KOPT-K1 (cell line): ENCODE data around the gene SDK1.

Experiments
- H3K27ac ChIP-seq: fragments of 200-600 bp; sonication (generic); 2 replicates; pipeline ENCODE4 v1.5.1; 2016; ENCODE audit warnings: antibody characterized with exemption, mild to moderate bottlenecking, low read depth, low read length; ENCODE audit not compliant: poor library complexity, severe bottlenecking
- H3K36me3 ChIP-seq: fragments of 200-600 bp; sonication (generic); 2 replicates; pipeline ENCODE4 v1.5.1; 2017; ENCODE audit warnings: antibody characterized with exemption, mild to moderate bottlenecking, low read length, moderate library complexity; ENCODE audit not compliant: insufficient read depth
- H3K9me3 ChIP-seq: fragments of 200-600 bp; sonication (generic); 2 replicates; pipeline ENCODE4 v1.5.1; 2017; ENCODE audit warnings: antibody characterized with exemption, low read length, mild to moderate bottlenecking; ENCODE audit not compliant: insufficient read depth, poor library complexity, severe bottlenecking

The SDK1 gene

GRCh38 chr7:4072161-4072925, 771.3 kb downstream of the SDK1 start:
- no peak overlapping the region for H3K27ac ChIP-seq
- peaks cover 11% of the 10 kb centered on the region for H3K9me3 ChIP-seq
- no peaks in the 10 kb centered on the region for H3K36me3 ChIP-seq

GRCh38 chr7:4073052-4073451, 772.0 kb downstream of the SDK1 start:
- Histone ChIP-seq H3K36me3 (no peaks in the 10 kb centered on the region), H3K9me3 (peaks cover 13% of the 10 kb centered on the region), H3K27ac (no peak overlapping the region)

GRCh38 chr7:4073750-4074149, 772.7 kb downstream of the SDK1 start:
- Histone ChIP-seq H3K27ac (no peak overlapping the region), H3K9me3 (peaks cover 13% of the 10 kb centered on the region), H3K36me3 (no peaks in the 10 kb centered on the region)

- H3K9me3 ChIP-seq = peaks cover 13% of the 10 kb centered on the region
- H3K36me3 ChIP-seq = no peaks in the 10 kb centered on the region
- no peak overlapping the region for H3K27ac ChIP-seq
Measured at GRCh38 chr7:4074407-4074806, 773.4 kb downstream of the SDK1 start.

GRCh38 chr7:4074994-4075393, 773.9 kb downstream of the SDK1 start:
- H3K27ac ChIP-seq = no peak overlapping the region
- no peaks in the 10 kb centered on the region for H3K36me3 ChIP-seq
- peaks cover 13% of the 10 kb centered on the region for H3K9me3 ChIP-seq

- H3K36me3 ChIP-seq = no peaks in the 10 kb centered on the region
- no peak overlapping the region for H3K27ac ChIP-seq
- H3K9me3 ChIP-seq = peaks cover 10% of the 10 kb centered on the region
Measured at GRCh38 chr7:4076701-4077294, 775.7 kb downstream of the SDK1 start.

- Histone ChIP-seq H3K36me3 (no peaks in the 10 kb centered on the region), H3K9me3 (peaks cover 10% of the 10 kb centered on the region)
Measured at GRCh38 chr7:4077980-4078379, 776.9 kb downstream of the SDK1 start.

GRCh38 chr7:4078580-4078979, 777.5 kb downstream of the SDK1 start:
- no peak overlapping the region for H3K27ac ChIP-seq
- H3K9me3 ChIP-seq = peaks cover 10% of the 10 kb centered on the region
- no peaks in the 10 kb centered on the region for H3K36me3 ChIP-seq

More at GRCh38 chr7:4077980-4078379, 776.9 kb downstream of the SDK1 start:
- H3K27ac ChIP-seq = no peak overlapping the region

GRCh38 chr7:4079366-4079765, 778.3 kb downstream of the SDK1 start:
- Histone ChIP-seq H3K27ac (no peak overlapping the region), H3K9me3 (peaks cover 10% of the 10 kb centered on the region), H3K36me3 (no peaks in the 10 kb centered on the region)

GRCh38 chr7:4079956-4080355, 778.9 kb downstream of the SDK1 start:
- Histone ChIP-seq H3K36me3 (no peaks in the 10 kb centered on the region), H3K27ac (no peak overlapping the region), H3K9me3 (peaks cover 10% of the 10 kb centered on the region)

- Histone ChIP-seq H3K27ac (no peak overlapping the region), H3K9me3 (peaks cover 10% of the 10 kb centered on the region), H3K36me3 (no peaks in the 10 kb centered on the region)
Measured at GRCh38 chr7:4080954-4081353, 779.9 kb downstream of the SDK1 start.

GRCh38 chr7:4083513-4083912, 782.5 kb downstream of the SDK1 start:
- no peaks in the 10 kb centered on the region for H3K9me3 ChIP-seq
- H3K36me3 ChIP-seq = no peaks in the 10 kb centered on the region
- H3K27ac ChIP-seq = no peak overlapping the region

GRCh38 chr7:4084271-4084670, 783.2 kb downstream of the SDK1 start:
- Histone ChIP-seq H3K27ac (no peak overlapping the region), H3K9me3 (no peaks in the 10 kb centered on the region), H3K36me3 (no peaks in the 10 kb centered on the region)

- Histone ChIP-seq H3K27ac (no peak overlapping the region), H3K36me3 (no peaks in the 10 kb centered on the region)
Measured at GRCh38 chr7:4085937-4086691, 785.1 kb downstream of the SDK1 start.

GRCh38 chr7:4086723-4087122, 785.7 kb downstream of the SDK1 start:
- H3K27ac ChIP-seq = no peak overlapping the region
- peaks cover 13% of the 10 kb centered on the region for H3K9me3 ChIP-seq
- no peaks in the 10 kb centered on the region for H3K36me3 ChIP-seq

More at GRCh38 chr7:4085937-4086691, 785.1 kb downstream of the SDK1 start:
- peaks cover 8% of the 10 kb centered on the region for H3K9me3 ChIP-seq
